Inflammatory macrophage (primary cell): ENCODE data around the gene RABIF.
"Not testable (repeated sequence)": the region's sequence is repeated elsewhere in the genome, so short reads cannot be mapped to it uniquely, and the experiment has no call there.

Experiments used
- DNase-seq, 2 donors: peaks; one replicate each; pipeline ENCODE4 v3.0.0-alpha.2; 2020 to 2022

RABIF gene

GRCh38 chr1:202831906-202832305, 57.0 kb downstream of the RABIF start:
- no peak for DNase-seq

GRCh38 chr1:202829223-202829622, 59.7 kb downstream of the RABIF start:
- not testable (repeated sequence) for DNase-seq
